ENCODE data around the gene TRIP10.
A peak's percentile ranks its signal among the peaks of the same experiment; 100 is the strongest.

Gene TRIP10

GRCh38 chr19:6752256-6753177 lies 13.0 kb downstream of the TRIP10 start:
- TF ChIP-seq, protein P1, sequence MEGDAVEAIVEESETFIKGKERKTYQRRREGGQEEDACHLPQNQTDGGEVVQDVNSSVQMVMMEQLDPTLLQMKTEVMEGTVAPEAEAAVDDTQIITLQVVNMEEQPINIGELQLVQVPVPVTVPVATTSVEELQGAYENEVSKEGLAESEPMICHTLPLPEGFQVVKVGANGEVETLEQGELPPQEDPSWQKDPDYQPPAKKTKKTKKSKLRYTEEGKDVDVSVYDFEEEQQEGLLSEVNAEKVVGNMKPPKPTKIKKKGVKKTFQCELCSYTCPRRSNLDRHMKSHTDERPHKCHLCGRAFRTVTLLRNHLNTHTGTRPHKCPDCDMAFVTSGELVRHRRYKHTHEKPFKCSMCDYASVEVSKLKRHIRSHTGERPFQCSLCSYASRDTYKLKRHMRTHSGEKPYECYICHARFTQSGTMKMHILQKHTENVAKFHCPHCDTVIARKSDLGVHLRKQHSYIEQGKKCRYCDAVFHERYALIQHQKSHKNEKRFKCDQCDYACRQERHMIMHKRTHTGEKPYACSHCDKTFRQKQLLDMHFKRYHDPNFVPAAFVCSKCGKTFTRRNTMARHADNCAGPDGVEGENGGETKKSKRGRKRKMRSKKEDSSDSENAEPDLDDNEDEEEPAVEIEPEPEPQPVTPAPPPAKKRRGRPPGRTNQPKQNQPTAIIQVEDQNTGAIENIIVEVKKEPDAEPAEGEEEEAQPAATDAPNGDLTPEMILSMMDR (IDR thresholded peaks at IDR 0.05; ENCODE audit: insufficient read depth, low read length, missing control alignments) = no peak
- no peak for DNase-seq (ENCODE audit: low read depth, low spot score)
- POLR2A ChIA-PET = no interaction called here
- no peak overlapping the region for H3K4me3 ChIP-seq (ENCODE audit: low read depth, low read length)
- CTCF ChIA-PET = interaction anchor here (2.2 kb wide), 1 partner anchor 110 kb away, joined by 8 read pairs; no protein-coding TSS in a partner anchor

DNA sequence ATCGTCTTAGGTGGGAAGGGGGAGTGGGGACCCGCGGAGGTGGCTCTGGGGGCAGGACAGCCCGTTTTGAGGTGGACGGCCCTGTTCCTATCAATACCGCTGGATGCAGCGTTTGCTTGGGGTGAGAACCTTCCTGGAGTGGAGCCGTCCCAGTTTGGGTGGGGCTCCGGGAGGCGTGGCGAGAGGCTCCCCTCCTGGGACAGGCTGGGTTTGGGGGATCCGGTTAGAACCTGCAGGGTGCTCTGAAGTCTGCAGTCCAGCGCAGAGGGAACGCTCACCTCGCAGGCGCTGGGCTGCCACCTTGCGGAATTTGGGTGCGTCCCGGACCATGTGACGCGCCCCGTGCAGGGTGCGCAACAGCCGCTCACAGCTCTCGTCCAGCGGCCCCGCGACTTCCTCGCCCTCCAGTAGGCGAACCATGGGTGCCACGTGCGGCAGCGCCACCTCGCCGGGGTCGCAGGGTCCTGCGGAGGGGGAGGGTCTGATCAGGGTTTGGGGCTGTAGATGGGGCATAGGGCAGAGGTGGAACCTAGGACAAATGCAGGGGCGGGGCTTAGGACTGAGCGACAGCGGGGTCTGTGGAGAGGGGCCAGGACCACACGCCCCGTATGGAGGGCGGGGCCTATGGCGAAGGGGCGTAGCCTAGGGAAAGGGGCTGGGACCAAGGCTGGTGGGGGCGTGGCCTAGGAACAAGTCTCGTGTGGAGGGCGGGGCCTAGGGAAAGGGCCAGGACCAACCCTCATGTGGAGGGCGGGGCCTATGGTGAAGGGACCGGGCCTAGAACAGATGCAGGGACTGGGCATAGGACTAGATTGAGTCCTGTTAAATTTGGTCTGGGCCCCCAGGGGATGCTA lies 13.9 kb downstream of the TRIP10 start:
- CTCF ChIA-PET = interaction anchor here (2.2 kb wide), 1 partner anchor 109 kb away, joined by 8 read pairs; no protein-coding TSS in a partner anchor
- peak overlapping the region; percentile 41 for H3K4me3 ChIP-seq (ENCODE audit: low read depth, low read length)
- TF ChIP-seq, protein P1 (IDR thresholded peaks at IDR 0.05; ENCODE audit: insufficient read depth, low read length, missing control alignments) = peak; percentile 20
- no peak for DNase-seq (ENCODE audit: low read depth, low spot score)
- POLR2A ChIA-PET = no interaction called here

DNA sequence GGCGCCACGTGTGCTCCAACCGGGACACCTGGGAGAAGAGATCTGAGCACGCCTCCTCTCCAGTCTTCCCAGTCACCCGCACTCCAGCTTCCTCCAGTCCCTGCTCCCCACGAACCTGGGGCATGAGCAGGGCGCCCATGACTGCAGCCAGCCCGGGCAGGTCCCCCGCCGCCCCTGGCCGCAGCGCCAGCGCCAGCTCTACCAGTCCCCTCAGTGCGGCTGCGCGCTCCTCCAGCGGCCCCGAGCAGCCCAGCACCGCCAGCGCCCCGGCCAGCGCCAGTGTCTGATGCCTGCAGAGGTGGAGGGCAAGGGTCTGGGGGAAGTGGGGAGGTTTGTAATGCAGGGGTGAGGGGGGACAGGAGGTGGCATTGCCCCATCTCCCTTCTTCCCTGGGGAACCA lies 14.7 kb downstream of the TRIP10 start:
- TF ChIP-seq, protein P1 (IDR thresholded peaks at IDR 0.05; ENCODE audit: insufficient read depth, low read length, missing control alignments) = no peak
- CTCF ChIA-PET = interaction anchor here (1.1 to 2.2 kb wide), 2 partner anchors 15 to 109 kb away, joined by 4 to 8 read pairs; no protein-coding TSS in a partner anchor
- DNase-seq (ENCODE audit: low read depth, low spot score) = no peak
- POLR2A ChIA-PET = no interaction called here
- no peak overlapping the region for H3K4me3 ChIP-seq (ENCODE audit: low read depth, low read length)

DNA sequence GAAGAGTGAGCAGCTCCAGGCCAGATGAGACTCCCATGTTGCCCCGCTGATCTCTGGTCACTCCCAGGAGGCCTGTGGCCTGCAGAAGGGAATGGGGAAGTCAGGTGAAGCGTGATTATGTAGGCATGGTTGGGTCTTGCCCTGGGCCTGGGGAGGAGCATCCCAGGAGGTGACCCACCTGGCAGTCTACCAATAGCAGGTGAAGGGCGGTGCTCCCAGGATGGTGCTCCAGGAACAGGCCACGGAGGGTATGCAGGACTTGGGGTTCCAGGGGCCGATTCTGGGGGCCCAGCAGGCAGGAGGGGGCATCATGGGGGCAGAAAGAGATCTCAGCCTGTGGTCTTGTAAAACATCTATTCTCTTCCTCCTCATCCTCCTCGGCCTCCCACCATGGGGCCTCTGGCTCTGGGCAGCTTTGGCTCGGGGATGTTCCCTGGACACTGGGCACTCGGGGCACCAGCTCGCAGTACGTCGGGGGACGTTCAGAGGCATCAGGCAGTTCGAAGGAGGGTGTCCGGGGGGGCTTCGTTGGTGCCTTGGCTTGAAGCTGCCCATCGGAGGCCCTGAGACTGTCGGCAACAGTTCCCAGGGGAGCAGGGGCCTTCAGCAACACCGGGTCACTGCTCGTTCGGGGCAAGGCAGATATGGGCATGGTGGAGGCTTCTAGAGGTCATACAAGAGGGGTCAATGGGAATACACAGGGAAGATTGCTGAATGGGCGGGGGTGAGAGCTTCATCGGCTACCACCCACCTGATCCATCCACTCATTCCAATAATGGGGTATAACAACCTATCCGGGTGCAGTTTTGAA lies 15.4 kb downstream of the TRIP10 start:
- H3K4me3 ChIP-seq (ENCODE audit: low read depth, low read length) = no peak overlapping the region
- ChIA-PET POLR2A (no interaction called here), CTCF (interaction anchor here (1.1 to 2.2 kb wide), 2 partner anchors 16 to 108 kb away, joined by 4 to 8 read pairs; no protein-coding TSS in a partner anchor)
- TF ChIP-seq, protein P1 (IDR thresholded peaks at IDR 0.05; ENCODE audit: insufficient read depth, low read length, missing control alignments) = no peak
- DNase-seq (ENCODE audit: low read depth, low spot score) = no peak

DNA sequence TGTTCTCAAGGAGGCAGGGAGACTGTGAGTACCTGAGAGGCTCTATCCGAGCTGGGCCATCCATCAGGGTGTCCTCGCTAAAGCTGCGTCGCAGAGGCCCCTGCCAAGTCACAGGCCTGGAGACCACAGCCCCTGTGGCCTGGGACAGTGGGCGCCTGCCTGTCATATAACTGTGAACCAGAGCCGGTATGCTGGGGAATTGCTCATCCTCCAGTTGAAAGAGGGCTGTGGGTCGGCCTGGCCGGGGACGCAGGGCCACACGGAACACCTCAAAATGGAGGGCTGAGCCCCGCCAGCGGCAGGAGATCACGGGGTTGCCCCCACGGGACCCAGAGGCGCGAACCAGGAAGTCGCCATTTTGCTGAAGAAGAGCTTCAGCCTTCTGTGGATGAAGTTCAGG lies 21.1 kb downstream of the TRIP10 start:
- ChIA-PET CTCF (interaction anchor here (1.2 kb wide), 1 partner anchor 103 kb away, joined by 4 read pairs; no protein-coding TSS in a partner anchor), POLR2A (interaction anchor here (0.6 kb wide), 1 partner anchor 10 kb away, joined by 3 read pairs; no protein-coding TSS in a partner anchor)
- TF ChIP-seq, protein P1 (IDR thresholded peaks at IDR 0.05; ENCODE audit: insufficient read depth, low read length, missing control alignments) = no peak
- H3K4me3 ChIP-seq (ENCODE audit: low read depth, low read length) = no peak overlapping the region
- DNase-seq (ENCODE audit: low read depth, low spot score) = no peak
